GM18867 (cell line): Measurements from ENCODE around the gene TFCP2.
A peak's percentile ranks its signal among the peaks of the same experiment; 100 is the strongest.

Source experiments
- ATAC-seq: cut with Tn5 transposase; IDR thresholded peaks from one replicate; pipeline ENCODE4 v1.9.1; 2021; ENCODE audit warnings: mild to moderate bottlenecking, moderate library complexity; ENCODE audit not compliant: unreplicated experiment

TFCP2 gene

GRCh38 chr12:51197736-51198567 is 25.0 kb upstream of the TFCP2 start:
- ATAC-seq = no peak

- ATAC-seq = no peak
Observed at GRCh38 chr12:51196547-51196946, 23.6 kb upstream of the TFCP2 start.

- ATAC-seq = no peak
Observed at GRCh38 chr12:51195841-51196240, 22.9 kb upstream of the TFCP2 start.

- ATAC-seq = no peak
Observed at GRCh38 chr12:51192284-51192671, 19.3 kb upstream of the TFCP2 start.

GRCh38 chr12:51191516-51192283 is 18.8 kb upstream of the TFCP2 start:
- no peak for ATAC-seq

GRCh38 chr12:51190820-51191219 is 17.9 kb upstream of the TFCP2 start:
- ATAC-seq = no peak

- ATAC-seq = no peak
Observed at GRCh38 chr12:51189790-51190355, 16.9 kb upstream of the TFCP2 start.

GRCh38 chr12:51188359-51189051 is 15.6 kb upstream of the TFCP2 start:
- peak; percentile 54 for ATAC-seq

- ATAC-seq = no peak
Observed at GRCh38 chr12:51187370-51187987, 14.5 kb upstream of the TFCP2 start.

GRCh38 chr12:51186465-51187085 is 13.6 kb upstream of the TFCP2 start:
- ATAC-seq = no peak

- ATAC-seq = no peak
Observed at GRCh38 chr12:51185171-51185717, 12.3 kb upstream of the TFCP2 start.

- no peak for ATAC-seq
Observed at GRCh38 chr12:51183816-51184215, 10.9 kb upstream of the TFCP2 start.

- no peak for ATAC-seq
Observed at GRCh38 chr12:51183349-51183748, 10.4 kb upstream of the TFCP2 start.

GRCh38 chr12:51181558-51181957 is 8.6 kb upstream of the TFCP2 start:
- no peak for ATAC-seq

- no peak for ATAC-seq
Observed at GRCh38 chr12:51177897-51178296, 5.0 kb upstream of the TFCP2 start.

- ATAC-seq = no peak
Observed at GRCh38 chr12:51174501-51174900, 1.6 kb upstream of the TFCP2 start.

GRCh38 chr12:51171884-51172514 is 936 bp downstream of the TFCP2 start:
- ATAC-seq = no peak

GRCh38 chr12:51163795-51164194 is 9.1 kb downstream of the TFCP2 start:
- ATAC-seq = no peak

GRCh38 chr12:51162217-51162616 is 10.7 kb downstream of the TFCP2 start:
- no peak for ATAC-seq
